ENCODE results near the gene CHD9.
"Not testable (repeated sequence)": the region's sequence is repeated elsewhere in the genome, so short reads cannot be mapped to it uniquely, and the experiment has no call there.

Gene CHD9

DNA sequence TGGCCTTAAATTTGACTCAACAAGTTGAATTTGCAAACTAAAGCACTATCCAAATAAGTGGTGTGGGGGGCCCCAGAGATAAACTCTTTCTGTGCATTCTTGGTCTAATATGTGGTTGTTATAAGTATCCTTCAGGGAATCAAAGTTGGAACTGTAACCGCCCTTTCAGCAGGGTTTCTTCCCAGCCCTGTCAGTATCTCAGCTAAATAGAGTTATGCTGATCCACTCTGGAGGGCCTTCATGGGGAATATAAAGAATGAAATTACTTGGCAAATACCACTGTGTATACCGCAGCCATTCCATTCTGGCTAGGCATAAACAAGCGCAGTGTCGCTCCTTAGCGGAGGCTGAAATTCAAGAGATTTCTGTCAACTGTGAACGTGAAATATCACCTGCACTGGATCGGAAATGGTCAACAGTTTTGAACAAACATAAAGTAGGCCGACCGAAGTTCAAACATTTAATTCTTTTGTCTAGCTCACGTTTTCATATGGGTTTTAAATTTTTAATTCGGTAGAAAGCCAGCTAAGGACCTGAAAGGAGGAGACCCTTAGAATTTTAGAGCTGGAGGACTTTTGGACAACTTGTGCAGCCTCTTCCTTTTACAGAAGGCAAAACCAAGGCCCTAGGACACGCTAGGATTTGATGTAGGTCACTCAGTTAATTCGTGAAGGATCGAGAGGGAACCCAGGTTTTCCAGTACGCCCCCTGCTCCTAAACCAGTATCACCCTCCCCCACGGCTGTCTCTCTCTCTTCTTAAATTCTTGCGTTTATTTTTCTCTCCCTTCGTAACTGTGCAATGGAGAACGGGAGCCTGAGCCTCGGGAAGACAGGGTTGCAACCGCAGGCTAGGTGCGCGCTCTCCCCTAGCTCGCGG, 74.7 kb downstream of the CHD9 start:
- DNase-seq (ENCODE audit: low read depth in 2 of 2), result no peak

DNA sequence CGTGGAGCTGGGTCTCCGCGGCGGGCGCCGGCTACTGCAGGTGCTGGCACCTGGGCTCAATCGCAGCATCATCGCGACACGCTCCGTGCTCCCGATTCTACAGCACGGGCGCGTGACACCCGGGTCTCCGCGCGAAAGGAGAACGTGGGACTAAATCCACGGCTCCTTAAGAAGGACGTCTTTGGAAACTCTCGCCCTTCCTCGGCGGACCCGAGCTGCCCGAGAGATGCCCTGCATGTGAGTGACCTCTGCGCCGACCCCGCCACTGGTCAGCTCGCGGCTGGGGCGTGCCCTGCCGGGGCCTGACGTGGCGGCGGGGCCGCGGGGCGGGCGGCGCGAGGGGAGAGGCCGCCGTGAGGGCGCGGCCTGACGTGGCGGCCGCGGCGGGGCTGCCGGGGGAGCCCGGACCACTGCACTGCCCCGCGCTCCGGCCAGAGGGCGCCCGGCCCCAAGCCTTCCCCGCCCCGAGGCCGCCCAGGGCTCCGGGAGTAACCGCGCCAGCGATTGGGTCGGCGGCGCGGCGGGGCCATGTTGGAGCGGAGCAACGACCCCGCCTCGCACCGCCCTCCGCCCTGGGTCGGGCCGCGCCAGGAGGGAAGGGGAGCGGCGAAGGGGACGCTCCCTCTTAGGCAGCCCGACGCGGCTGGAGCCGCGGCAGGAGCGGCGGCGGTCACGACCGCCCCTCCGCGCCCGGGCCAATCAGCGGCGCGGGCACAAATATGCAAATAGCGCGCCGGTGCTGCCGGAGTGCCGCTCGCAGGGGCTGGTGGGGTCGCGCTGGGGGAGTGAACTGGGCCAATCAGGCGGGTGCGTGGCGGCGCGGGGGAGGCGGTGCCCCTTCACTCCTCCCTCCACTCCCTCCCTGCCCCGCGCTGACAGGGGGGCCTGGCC, 75.6 kb downstream of the CHD9 start:
- DNase-seq (ENCODE audit: low read depth in 2 of 2), result peak; percentile 82 to 83

DNA sequence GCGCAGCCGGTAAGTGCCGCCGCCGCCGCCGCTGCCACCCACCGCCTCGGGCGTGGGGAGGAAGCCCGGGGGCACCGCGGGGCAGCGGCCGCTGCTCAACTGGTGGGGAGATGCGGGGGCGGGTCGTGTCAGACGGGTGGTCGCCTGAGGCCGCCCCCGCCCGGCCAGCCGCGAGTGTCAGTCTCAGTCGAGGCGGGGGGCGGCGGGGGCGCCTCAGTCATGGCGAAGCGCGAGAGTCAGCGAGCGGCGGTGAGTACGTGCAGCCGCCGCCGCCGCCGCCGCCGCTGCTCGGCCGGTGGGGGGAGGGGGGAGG, 76.2 kb downstream of the CHD9 start:
- DNase-seq (ENCODE audit: low read depth in 2 of 2), result no peak

DNA sequence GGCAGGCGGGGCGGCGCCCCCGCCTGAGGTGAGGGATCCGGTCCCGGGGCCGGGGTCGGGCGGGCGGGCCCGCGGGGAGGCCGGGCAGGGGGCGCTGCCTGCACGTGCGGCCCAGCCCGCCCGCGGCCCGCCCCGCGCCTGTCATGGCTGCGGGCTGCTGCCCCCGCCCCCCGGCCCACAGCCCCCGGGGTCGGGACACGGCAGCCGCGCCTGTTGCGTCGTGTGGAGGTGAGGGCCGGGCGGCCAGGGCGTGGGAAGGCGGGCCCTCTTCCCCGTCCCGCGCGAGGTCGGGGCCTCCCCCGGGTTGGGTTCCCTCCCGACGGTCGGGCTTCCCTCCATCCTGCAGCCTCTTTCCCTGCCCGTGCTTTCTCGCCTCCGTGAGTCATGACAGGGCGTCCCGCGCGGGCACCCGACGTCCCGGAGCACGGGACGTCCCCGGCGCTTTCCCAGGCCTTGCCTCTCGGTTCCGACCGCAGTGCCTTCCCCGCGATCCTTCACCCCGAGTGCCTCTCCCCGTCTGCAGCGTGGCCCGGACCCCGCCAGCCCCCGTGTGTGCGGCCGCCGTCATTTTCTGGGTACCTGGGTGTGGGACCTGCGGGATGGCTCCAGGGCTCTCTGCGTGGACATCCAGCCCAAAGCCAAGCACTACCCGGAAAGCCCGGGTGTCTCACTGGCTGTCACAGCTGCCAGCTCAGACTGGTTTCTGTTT, 76.7 kb downstream of the CHD9 start:
- DNase-seq (ENCODE audit: low read depth in 2 of 2), result peak; percentile 48 to 53

DNA sequence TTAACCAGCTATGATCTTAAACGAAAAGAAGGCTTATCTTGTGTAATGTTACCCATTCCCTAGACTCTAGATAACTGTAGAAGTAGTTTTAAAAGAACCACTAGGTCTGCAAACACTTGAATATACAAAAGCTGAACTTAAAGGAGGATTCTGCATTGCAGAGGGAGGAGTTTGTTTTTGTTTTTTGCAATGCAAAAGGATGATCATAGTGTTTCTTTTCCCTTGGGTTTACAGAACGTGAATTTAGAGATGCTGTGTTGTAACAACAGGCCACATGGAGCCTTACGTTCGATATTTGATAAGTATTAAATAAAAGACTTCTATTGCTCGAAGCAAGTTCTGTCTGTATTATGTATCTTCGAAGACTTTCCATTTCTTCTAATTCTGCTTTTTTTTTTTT, 77.6 kb downstream of the CHD9 start:
- no peak for DNase-seq (ENCODE audit: low read depth in 2 of 2)

DNA sequence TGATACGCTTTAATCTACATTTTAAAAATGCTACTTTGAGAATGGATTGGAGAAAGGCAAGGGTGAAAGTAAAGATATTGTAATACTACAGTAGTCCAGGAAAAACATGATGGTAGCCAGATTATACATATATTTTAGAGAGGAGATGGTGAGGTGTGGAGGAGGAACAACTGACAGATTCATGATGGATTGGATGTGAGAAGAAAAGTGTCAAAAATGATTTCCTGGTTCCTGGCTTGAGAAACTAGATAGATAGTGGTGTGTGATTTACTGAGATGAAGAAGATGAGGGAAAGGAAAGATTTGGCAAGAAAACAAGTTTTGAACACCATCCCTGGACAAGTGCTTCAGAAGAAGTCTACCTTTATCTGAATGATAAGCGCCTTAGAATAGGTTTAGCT, 80.5 kb downstream of the CHD9 start:
- DNase-seq (ENCODE audit: low read depth in 2 of 2), result no peak

DNA sequence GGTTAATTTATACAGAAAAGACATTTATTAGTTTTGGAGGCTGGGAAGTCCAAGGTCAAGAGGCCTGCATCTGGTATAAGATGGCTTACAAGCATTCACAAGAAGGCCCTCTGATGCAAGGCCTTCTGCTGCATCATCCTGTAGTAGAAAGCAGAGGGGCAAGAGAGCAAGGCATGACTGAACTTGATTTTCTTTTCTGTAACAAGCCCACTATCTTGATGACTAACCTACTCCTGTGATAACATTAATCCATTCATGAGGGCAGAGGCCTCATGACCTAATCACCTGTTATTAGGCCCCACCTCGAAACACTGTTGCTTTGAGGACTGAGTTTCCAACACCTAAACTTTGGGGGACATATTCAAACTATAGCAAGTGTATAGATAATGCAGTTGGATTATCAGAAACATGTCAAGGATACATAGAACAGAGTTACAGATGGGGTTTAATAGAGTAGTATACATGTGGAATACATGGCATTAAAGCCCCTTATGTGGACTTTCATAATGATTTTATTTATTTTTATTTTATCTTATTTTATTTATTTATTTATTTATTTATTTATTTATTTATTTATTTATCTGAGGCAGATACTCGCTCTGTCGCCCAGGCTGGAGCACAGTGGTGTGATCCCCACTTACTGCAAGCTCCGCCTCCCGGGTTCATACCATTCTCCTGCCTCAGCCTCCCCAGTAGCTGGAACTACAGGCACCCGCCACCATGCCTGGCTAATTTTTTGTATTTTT, 88.2 kb downstream of the CHD9 start:
- no peak for DNase-seq (ENCODE audit: low read depth in 2 of 2)

DNA sequence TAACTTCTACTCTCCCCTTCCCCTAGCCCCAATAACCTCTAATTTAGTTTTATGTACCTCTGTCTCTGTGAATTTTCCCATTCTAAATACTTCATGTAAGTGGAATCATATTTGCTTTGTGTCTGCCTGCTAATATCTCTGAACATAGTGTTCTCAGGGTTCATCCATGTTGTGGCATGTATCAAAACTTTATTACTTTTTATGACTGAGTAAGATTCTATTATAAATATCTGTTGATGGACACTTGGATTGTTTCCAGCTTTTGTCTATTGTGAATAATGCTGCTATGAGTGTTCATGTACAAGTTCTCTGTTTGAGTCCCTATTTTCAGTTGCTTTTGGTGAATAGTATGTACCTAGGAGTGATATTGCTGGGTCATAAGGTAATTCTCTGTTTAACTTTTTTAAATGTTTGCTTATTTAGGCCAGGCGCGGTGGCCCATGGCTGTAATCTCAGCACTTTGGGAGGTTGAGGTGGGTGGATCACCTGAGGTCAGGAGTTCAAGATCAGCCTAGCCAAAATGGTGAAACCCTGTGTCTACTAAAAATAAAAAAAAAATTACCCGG, 92.8 kb downstream of the CHD9 start:
- no peak for DNase-seq (ENCODE audit: low read depth in 2 of 2)

DNA sequence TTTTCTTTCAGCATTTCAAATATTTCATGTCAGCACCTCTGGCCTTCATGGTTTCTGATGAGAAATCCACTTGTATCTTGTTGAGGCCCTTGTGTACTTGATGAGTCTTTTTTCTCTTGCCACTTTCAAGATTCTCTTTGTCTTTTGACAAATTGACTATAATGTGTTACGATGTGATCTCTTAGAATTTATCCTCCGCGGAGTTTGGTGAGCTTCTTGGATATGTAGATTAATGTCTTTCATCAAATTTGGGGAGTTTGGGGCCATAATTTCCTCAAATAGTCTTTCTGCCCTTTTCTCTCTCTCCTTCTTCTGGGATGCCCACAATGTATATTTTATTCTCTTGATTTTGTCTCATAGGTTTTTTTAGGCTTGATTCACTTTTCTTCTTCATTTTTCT, 96.0 kb downstream of the CHD9 start:
- no peak for DNase-seq (ENCODE audit: low read depth in 2 of 2)

DNA sequence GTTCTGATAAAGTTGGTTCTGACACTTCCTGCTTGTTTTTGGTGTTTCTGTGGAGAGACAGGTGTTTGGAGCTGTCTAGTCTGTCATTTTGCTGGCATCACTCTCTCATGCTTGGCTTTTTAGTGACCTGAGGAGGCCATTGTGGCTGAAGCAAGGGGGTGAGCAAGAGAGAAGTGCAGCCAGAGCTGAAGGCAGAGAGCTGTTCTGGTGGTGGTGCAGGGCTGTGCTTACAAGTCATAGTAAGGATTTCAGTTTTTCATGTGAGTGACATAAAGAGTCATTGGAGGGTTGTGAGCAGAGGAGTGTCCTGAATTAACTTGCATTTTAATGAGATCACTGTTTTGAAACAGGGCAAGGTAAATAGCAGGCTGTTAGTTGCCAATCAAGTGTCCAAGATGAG, 97.5 kb downstream of the CHD9 start:
- no peak for DNase-seq (ENCODE audit: low read depth in 2 of 2)

DNA sequence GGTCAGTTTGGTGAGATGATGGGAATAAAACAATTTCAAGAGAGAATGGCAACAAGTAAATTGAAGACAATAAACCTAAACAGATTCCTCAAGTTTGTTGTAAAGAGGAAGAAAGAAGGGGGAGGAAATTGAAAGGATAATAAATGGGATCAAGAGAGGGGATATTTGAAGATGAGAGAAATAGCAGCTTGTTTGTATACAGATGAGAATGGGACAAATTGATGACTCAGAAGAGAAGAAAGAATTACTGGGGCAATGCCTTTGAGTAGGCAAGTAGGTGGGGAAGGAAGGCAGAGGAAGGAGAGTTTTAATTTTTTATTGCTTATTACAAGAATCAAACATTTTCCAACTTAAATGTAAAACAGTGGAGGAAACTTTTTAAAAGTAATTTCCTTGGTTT, 98.3 kb downstream of the CHD9 start:
- no peak for DNase-seq (ENCODE audit: low read depth in 2 of 2)

DNA sequence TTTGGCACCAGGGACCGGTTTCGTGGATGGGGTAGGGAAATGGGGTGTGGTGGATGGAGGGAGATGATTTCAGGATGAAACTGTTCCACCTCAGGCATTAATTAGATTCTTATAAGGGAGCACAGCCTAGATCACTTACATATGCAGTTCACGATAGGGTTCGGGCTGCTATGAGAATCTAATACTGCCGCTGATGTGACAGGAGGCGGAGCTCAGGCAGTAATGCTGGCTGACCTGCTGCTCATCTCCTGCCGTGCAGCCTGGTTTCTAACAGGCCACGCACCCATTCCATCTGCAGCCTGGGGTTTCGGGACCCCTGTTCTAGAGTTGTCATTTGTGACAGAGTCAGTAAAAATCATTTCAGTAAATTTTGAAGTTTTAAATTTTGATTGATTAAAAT, 99.7 kb downstream of the CHD9 start:
- no peak for DNase-seq (ENCODE audit: low read depth in 2 of 2)

DNA sequence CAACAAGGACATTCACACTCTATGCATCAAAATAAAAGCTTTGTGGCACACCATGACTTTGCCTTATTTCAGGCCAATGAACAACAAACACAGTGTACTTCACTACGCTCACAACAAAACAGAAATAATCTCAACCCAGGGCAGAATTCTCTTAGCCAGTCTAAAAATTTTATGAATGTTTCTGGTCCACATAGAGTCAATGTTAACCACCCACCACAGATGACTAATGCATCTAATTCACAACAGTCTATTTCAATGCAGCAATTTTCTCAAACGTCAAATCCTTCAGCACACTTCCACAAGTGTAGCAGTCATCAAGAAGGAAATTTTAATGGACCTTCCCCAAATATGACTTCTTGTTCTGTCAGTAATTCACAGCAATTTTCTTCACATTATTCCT, 101.7 kb downstream of the CHD9 start:
- DNase-seq (ENCODE audit: low read depth in 2 of 2), result no peak

DNA sequence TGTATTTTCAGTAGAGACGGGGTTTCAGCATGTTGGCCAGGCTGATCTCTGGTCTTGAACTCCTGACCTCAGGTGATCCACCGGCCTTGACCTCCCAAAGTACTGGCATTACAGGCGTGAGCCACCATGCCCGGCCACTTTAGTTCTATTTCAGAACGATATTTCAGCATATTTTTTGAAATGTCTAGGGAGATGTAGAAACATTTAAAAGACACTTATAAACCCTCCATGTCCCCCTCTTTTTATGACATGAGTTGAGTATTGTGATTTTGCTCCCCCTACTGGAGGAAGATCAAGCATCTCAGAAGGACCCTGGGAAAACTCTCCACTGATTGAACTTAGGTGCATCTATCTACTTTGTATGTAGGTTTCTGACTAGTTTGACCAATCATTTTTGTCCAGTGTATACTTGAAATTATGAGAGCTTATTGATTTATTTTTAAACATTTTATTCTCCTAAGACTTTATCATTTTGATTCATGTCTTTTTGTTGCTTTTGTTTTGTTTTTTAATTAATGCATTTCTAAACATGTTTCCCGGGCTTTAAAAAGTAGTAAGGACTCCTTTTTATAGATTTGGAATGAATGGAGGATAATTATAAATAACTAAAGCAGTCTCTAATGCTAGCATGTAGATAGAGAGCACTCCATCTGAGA, 105.1 kb downstream of the CHD9 start:
- no peak for DNase-seq (ENCODE audit: low read depth in 2 of 2)

DNA sequence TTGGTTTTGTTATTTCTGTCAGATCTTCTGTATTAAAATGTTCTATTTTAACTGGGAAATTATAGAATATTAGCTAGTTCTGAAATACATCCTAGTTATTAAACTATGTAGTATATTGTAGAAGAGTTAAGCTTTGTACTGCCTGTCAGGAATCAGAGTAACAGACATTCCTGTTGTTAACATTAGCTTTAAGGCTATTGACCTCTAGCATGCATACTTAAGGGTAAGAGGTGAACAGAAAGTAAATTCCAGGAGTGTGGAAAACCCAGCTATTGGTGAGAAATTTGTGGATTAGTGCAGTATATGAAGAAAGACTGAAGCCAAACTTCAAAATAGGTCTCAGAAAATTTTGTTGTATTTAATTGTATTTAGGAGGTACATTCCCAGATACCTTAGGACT, 111.3 kb downstream of the CHD9 start:
- no peak for DNase-seq (ENCODE audit: low read depth in 2 of 2)

DNA sequence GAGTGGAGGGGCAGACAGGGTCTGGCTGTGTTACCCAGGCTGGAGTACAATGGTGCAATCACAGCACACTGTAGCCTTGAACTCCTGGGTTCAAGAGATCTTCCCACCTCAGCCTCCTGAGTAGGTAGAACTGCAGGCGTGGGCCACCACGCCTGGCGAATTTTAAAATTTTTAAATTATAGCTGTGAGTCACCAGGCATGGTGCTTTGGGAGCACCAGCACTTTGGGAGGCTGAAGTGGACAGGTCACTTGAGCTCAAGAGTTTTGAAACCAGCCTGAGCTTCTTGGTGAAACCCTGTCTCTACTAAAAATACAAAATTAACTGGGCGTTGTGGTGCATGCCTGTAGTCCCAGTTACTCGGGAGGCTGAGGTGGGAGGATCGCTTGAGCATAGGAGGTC, 114.0 kb downstream of the CHD9 start:
- DNase-seq (ENCODE audit: low read depth in 2 of 2), result no peak

DNA sequence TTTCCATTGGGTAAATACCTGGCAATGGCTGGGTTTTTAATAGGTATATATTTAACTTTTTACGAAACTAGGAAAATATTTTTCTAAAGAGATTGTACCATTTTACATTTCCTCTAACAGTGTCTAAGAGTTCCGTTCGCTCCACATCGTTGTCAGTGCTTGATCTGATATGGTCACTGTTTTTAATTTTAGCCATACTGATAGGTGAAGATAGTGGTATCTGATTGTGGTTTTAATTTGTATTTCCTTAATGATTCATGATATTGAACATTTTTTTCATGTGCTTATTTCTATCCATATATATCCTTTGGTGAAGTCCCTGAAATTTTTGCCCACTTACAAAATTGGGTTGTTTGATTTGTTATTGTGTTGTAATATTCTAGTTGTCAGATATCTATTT, 117.7 kb downstream of the CHD9 start:
- DNase-seq (ENCODE audit: low read depth in 2 of 2), result no peak

DNA sequence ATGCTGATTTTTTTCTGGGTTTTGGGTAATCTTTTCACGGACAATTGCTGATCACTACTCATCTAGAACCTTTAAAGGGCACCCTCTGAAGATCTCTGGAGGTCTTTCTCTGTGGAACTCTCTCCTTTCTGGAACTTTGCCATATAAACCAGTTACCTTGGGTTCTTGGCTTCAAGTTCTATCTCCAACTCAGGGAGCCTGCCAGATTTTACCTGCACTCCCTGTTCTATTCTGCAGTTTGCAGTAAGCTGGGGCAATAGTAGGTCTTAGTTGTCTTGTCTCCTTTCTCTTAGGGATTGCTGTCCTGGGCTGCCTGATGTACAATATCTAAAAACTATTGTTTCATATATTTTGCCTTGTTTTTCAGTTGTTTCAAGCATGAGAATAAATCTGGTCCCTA, 120.3 kb downstream of the CHD9 start:
- DNase-seq (ENCODE audit: low read depth in 2 of 2), result no peak

DNA sequence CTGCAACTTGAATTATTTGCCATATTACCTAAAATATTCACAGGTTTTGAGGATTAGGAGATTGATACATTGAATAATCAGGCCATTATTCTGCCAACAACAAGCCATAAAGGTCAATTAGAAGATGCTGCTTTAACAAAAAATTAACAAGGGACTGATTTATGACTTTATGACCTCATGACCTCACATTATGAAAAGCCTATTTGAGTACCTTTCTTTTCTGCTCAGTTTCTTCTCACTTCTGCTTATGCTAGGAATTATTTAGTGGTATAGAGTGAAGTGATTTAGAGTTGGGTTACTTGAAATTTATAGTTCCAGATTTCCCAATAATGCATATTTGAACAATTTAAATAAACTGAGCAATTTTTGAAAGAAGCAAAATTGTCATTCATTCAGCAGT, 121.6 kb downstream of the CHD9 start:
- no peak for DNase-seq (ENCODE audit: low read depth in 2 of 2)

DNA sequence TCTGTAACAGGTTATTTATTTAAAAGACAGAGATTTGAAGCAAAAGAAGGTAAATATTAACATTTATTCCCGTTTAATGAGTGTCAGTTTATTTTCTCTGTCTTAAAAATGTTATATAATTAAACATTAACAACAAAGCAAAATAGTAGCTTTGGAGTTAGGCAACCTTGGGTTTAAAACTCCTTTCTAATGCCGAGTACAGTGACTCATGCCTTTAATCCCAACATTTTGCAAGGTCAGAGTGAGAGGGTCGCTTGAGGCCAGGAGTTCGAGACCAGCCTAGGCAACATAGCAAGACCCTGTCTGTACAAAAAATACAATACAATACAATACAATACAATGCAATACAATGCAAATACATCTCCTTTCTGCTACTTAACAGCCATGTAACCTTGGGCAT, 128.7 kb downstream of the CHD9 start:
- DNase-seq (ENCODE audit: low read depth in 2 of 2), result no peak

DNA sequence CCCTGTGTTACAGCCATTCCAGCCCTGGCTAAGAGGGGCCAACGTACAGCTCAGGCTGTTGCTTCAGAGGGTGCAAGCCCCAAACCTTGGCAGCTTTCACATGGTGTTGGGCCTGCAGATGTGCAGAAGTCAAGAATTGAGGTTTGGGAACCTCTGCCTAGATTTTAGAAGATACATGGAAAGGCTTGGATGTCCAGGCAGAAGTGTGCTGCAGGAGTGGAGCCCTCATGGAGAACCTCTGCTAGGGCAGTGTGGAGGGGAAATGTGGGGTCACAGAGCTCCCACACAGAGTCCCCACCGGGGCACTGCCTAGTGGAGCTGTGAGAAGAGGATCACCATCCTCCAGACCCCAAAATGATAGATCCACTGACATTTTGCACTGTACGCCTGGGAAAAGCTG, 130.9 kb downstream of the CHD9 start:
- DNase-seq (ENCODE audit: low read depth in 2 of 2), result not testable (repeated sequence)

Data from stimulated activated CD4-positive, alpha-beta T cell treated with anti-CD3 and anti-CD28 coated beads, Interleukin-15, amount 100 ng/mL, for 48 hours (primary cell).